Measurements from ENCODE around the gene NGFR. TPM values are rescaled to one million over a fixed set of nuclear protein-coding genes. Genes with fewer than 3 reads are reported as not detected.

The NGFR gene
- polyA plus RNA-seq, 1 of the 3 experiments (the other 2 are of a cell fraction), result 0.76 TPM

GRCh38 chr17:49543860-49544259 is 48.8 kb downstream of the NGFR start (continued):
- TF ChIP-seq IRF3 (IDR thresholded peaks at IDR 0.05; ENCODE audit: low read depth, low read length) (no peak), EP300 (IDR thresholded peaks at IDR 0.05; ENCODE audit: borderline replicate concordance in 1 of 2, low read depth in 1 of 2, low read length in 1 of 2) (no peak), ELF1 (IDR thresholded peaks at IDR 0.05) (no peak), RFX5 (IDR thresholded peaks at IDR 0.05; ENCODE audit: low read length) (no peak), RAD21 (IDR thresholded peaks at IDR 0.05; ENCODE audit: low read length) (no peak), GATA2 (CRISPR knock-in tag; IDR thresholded peaks at IDR 0.05) (no peak), CHD2 (IDR thresholded peaks at IDR 0.05; ENCODE audit: low read length, partially characterized antibody) (no peak), TEAD4 (IDR thresholded peaks at IDR 0.05; ENCODE audit: borderline replicate concordance, insufficient read depth) (no peak), FOXM1 (IDR thresholded peaks at IDR 0.05; ENCODE audit: low read depth) (no peak), EZH2phosphoT487 (IDR thresholded peaks at IDR 0.05; ENCODE audit: borderline replicate concordance, low read depth) (no peak)
- TF ChIP-seq, protein P1, sequence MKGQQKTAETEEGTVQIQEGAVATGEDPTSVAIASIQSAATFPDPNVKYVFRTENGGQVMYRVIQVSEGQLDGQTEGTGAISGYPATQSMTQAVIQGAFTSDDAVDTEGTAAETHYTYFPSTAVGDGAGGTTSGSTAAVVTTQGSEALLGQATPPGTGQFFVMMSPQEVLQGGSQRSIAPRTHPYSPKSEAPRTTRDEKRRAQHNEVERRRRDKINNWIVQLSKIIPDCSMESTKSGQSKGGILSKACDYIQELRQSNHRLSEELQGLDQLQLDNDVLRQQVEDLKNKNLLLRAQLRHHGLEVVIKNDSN (IDR thresholded peaks at IDR 0.05; ENCODE audit: borderline replicate concordance, low read depth), result no peak

DNA sequence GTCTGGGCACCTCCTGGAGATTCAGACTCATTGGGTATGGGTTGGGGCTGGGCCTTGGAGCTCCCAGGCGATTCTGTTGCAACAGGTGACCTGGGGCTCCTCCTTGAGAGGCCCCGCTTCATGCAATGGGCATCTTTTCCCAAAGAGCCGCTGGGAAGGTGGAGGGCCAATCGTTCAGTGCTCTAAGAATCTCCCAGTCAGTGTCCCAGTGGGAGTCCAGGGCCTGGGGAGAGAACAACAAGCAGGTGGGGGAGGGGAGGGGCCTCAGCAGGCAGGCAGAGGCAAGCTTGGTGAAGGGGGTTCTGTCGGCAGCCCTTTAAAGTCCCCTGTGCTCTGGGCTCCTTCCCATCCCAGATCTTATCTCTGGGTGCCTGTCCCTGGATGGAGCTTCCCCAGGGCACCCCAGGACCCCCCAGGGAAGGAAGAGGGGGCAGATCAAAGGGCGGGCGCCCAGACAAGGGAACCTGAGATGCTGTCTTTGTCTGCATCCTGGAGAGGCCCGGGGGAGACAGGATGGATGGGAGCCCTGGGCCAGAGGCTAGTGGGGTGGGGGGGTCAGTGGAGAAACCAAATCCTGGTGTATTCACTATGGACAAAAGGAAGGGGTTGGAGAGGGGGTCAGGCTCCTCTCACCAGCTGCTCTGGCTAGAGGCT is 50.0 kb downstream of the NGFR start:
- Histone ChIP-seq H3K79me2 (ENCODE audit: insufficient read depth) (no peaks in the 10 kb centered on the region), H3K4me2 (no peak overlapping the region), H4K20me1 (ENCODE audit: insufficient read depth) (no peaks in the 10 kb centered on the region), H3K9ac (no peak overlapping the region), H3F3A (replicated peaks; ENCODE audit: insufficient read depth) (no peaks in the 10 kb centered on the region), H3K9me2 (no peaks in the 10 kb centered on the region), H3K9me3 (no peaks in the 10 kb centered on the region), H2AFZ (ENCODE audit: low read depth) (no peak overlapping the region), H3K27ac (ENCODE audit: low read depth in 2 of 2, low read length in 1 of 2) (no peak overlapping the region), H3K4me1 (ENCODE audit: control insufficient read depth in 1 of 2, insufficient read depth in 2 of 2, low read depth in 1 of 2, low read length in 1 of 2) (peaks cover 0 to 37% of the 10 kb centered on the region in 2 experiments; a peak in 1 of 4 replicates), H3K36me3 (replicated peaks in 1 of 2; ENCODE audit: control insufficient read depth in 1 of 2, insufficient read depth in 2 of 2, low read length in 1 of 2) (no peaks in the 10 kb centered on the region), H3K4me3 (ENCODE audit: low read depth in 2 of 2, low read length in 1 of 2) (no peak overlapping the region), H3K27me3 (ENCODE audit: insufficient read depth) (peaks cover 25% of the 10 kb centered on the region)
- POLR2A ChIA-PET, result no interaction called here
- 68% methylated on average over 8 of the region's 8 CpGs for WGBS (ENCODE audit: low lambda C conversion rate)
- DNase-seq, result peak; percentile 46
- TF ChIP-seq GATA2 (CRISPR knock-in tag; IDR thresholded peaks at IDR 0.05), result 0 out of 2 replicates have a peak, but pooled peaks have one; percentile 11
- no peak for TF ChIP-seq FOSL2 (IDR thresholded peaks at IDR 0.05; ENCODE audit: borderline replicate concordance, low read depth)
- CTCF ChIA-PET, result interaction anchor here (0.7 to 17.1 kb wide), 12 partner anchors 11 to 456 kb away, joined by 3 to 499 read pairs (median 4); partner anchors contain the start of gene NGFR
